HUES6 (cell line): ENCODE data around the gene FZR1.

Experiments
- H3K27ac ChIP-seq: 2 replicates; pipeline ENCODE4 v1.7.0; 2013; ENCODE audit warnings: low read depth, mild to moderate bottlenecking, low read length, inconsistent platforms
- H3K27me3 ChIP-seq: 2 replicates; pipeline ENCODE4 v1.6.1; 2013; ENCODE audit warnings: low read length; ENCODE audit not compliant: control insufficient read depth, insufficient read depth
- H3K36me3 ChIP-seq: 2 replicates; pipeline ENCODE4 v1.6.1; 2013; ENCODE audit warnings: low read length; ENCODE audit not compliant: control insufficient read depth, insufficient read depth
- H3K4me1 ChIP-seq: 2 replicates; pipeline ENCODE4 v1.6.1; 2013; ENCODE audit warnings: low read length; ENCODE audit not compliant: control insufficient read depth, insufficient read depth
- H3K4me3 ChIP-seq: 2 replicates; pipeline ENCODE4 v1.5.1; 2013; ENCODE audit warnings: low read depth, low read length
- H3K9ac ChIP-seq: one replicate; pipeline ENCODE4 v1.6.1; 2013; ENCODE audit warnings: mild to moderate bottlenecking, low read length
- H3K9me3 ChIP-seq: 2 replicates; pipeline ENCODE4 v1.6.1; 2013; ENCODE audit warnings: low read depth, low read length; ENCODE audit not compliant: control insufficient read depth, insufficient read depth

The FZR1 gene

GRCh38 chr19:3483226-3483628 lies 22.9 kb upstream of the FZR1 start, which contains the start of gene SMIM44:
SMIM44 (minus strand) TSS chr19:3483441; CDS start chr19:3483403, 38 bp downstream.
- Histone ChIP-seq H3K9ac (no peak within 1 kb of the TSS), H3K4me1 (peaks cover 19% of the 10 kb centered on the region), H3K4me3 (no peak within 1 kb of the TSS)

GRCh38 chr19:3491396-3492119 lies 14.6 kb upstream of the FZR1 start:
- Histone ChIP-seq H3K9me3 (no peaks in the 10 kb centered on the region), H3K36me3 (peaks cover 38% of the 10 kb centered on the region), H3K9ac (no peak overlapping the region)

More at GRCh38 chr19:3483226-3483628, 22.9 kb upstream of the FZR1 start, which contains the start of gene SMIM44:
- peaks cover 3% of the 10 kb centered on the region; the same call in 1 of the 2 replicates for H3K27me3 ChIP-seq
- H3K27ac ChIP-seq, result no peak within 1 kb of the TSS
- no peaks in the 10 kb centered on the region for H3K9me3 ChIP-seq
- H3K36me3 ChIP-seq, result no peaks in the 10 kb centered on the region

GRCh38 chr19:3492131-3492839 lies 13.8 kb upstream of the FZR1 start:
- Histone ChIP-seq H3K4me3 (no peak overlapping the region), H3K9ac (no peak overlapping the region), H3K9me3 (no peaks in the 10 kb centered on the region), H3K36me3 (peaks cover 41% of the 10 kb centered on the region), H3K27me3 (no peaks in the 10 kb centered on the region), H3K27ac (no peak overlapping the region), H3K4me1 (peaks cover 4% of the 10 kb centered on the region; the same call in 1 of the 2 replicates)

More at GRCh38 chr19:3491396-3492119, 14.6 kb upstream of the FZR1 start:
- H3K4me1 ChIP-seq, result peaks cover 4% of the 10 kb centered on the region; the same call in 1 of the 2 replicates
- H3K27ac ChIP-seq, result no peak overlapping the region
- no peaks in the 10 kb centered on the region for H3K27me3 ChIP-seq
- no peak overlapping the region for H3K4me3 ChIP-seq

GRCh38 chr19:3492919-3493318 lies 13.2 kb upstream of the FZR1 start:
- peaks cover 44% of the 10 kb centered on the region for H3K36me3 ChIP-seq
- no peak overlapping the region for H3K27ac ChIP-seq
- H3K4me1 ChIP-seq, result peaks cover 4% of the 10 kb centered on the region; the same call in 1 of the 2 replicates
- no peaks in the 10 kb centered on the region for H3K27me3 ChIP-seq
- no peak overlapping the region for H3K9ac ChIP-seq
- H3K9me3 ChIP-seq, result no peaks in the 10 kb centered on the region
- no peak overlapping the region for H3K4me3 ChIP-seq

GRCh38 chr19:3493651-3494050 lies 12.5 kb upstream of the FZR1 start:
- Histone ChIP-seq H3K9me3 (no peaks in the 10 kb centered on the region), H3K4me1 (peaks cover 4% of the 10 kb centered on the region; the same call in 1 of the 2 replicates), H3K4me3 (no peak overlapping the region), H3K27ac (no peak overlapping the region), H3K9ac (no peak overlapping the region), H3K36me3 (peaks cover 44% of the 10 kb centered on the region), H3K27me3 (no peaks in the 10 kb centered on the region)

GRCh38 chr19:3494051-3494450 lies 12.1 kb upstream of the FZR1 start:
- no peak overlapping the region for H3K27ac ChIP-seq
- peaks cover 44% of the 10 kb centered on the region for H3K36me3 ChIP-seq
- no peak overlapping the region for H3K9ac ChIP-seq
- no peak overlapping the region for H3K4me3 ChIP-seq
- no peaks in the 10 kb centered on the region for H3K9me3 ChIP-seq
- no peaks in the 10 kb centered on the region for H3K27me3 ChIP-seq
- H3K4me1 ChIP-seq, result peaks cover 4% of the 10 kb centered on the region; the same call in 1 of the 2 replicates

- no peak overlapping the region for H3K27ac ChIP-seq
- peaks cover 4% of the 10 kb centered on the region; the same call in 1 of the 2 replicates for H3K4me1 ChIP-seq
- no peak overlapping the region for H3K4me3 ChIP-seq
- no peak overlapping the region for H3K9ac ChIP-seq
- H3K9me3 ChIP-seq, result no peaks in the 10 kb centered on the region
- no peaks in the 10 kb centered on the region for H3K27me3 ChIP-seq
- H3K36me3 ChIP-seq, result peaks cover 44% of the 10 kb centered on the region
These were observed 11.6 kb upstream of the FZR1 start for GRCh38 chr19:3494559-3494958.

GRCh38 chr19:3496392-3497273 lies 9.5 kb upstream of the FZR1 start:
- Histone ChIP-seq H3K27ac (no peak overlapping the region), H3K9ac (no peak overlapping the region), H3K36me3 (peaks cover 42% of the 10 kb centered on the region), H3K4me3 (no peak overlapping the region), H3K27me3 (no peaks in the 10 kb centered on the region), H3K4me1 (peaks cover 7% of the 10 kb centered on the region; the same call in 1 of the 2 replicates), H3K9me3 (no peaks in the 10 kb centered on the region)

GRCh38 chr19:3497757-3498520 lies 8.2 kb upstream of the FZR1 start:
- Histone ChIP-seq H3K4me3 (no peak overlapping the region), H3K36me3 (peaks cover 33% of the 10 kb centered on the region), H3K27me3 (no peaks in the 10 kb centered on the region), H3K9me3 (no peaks in the 10 kb centered on the region), H3K27ac (no peak overlapping the region), H3K4me1 (0 out of 2 replicates have a peak, but pooled peaks cover 3% of the 10 kb centered on the region), H3K9ac (no peak overlapping the region)
